GOT3 (cell line): ENCODE results near the gene CD160.
"Not testable (repeated sequence)": the region's sequence is repeated elsewhere in the genome, so short reads cannot be mapped to it uniquely, and the experiment has no call there.

Experiments
- DNase-seq: peaks from one replicate; lab custom pipeline; 2025; ENCODE audit warnings: mixed read lengths; lab: John Stamatoyannopoulos, UW

Gene CD160

DNA sequence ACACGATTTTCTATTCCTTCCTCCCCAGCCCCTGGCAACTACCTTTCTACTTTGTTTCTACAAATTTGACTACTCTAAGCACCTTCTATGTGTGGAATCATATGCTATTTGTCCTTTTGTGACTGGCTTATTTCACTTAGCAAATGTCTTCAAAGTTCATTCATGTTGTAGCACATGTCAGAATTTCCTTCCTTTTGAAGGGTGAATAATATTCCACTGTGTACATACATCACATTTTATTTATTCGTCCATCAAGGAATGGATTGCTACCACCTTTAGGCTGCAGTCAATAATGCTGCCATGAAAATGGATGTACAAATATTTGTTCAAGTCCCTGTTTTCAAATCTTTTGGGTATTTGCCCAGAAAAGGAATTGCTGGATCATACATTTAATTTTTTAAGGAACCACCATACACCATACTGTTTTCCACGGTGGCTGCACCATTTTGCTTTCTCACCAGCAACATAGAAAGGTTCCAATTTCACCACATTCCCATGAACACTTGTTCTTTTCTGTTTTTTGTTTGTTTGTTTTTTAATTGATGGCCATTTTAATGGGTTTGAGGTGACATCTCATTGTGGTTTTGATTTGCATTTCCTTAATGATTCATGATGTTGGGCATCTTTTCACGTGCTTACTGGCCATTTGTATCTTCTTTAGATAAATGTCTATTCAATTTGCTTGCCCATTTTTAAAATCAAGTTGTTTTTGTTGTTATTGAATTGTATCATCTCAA lies 8.8 kb upstream of the CD160 start:
- DNase-seq = no peak

DNA sequence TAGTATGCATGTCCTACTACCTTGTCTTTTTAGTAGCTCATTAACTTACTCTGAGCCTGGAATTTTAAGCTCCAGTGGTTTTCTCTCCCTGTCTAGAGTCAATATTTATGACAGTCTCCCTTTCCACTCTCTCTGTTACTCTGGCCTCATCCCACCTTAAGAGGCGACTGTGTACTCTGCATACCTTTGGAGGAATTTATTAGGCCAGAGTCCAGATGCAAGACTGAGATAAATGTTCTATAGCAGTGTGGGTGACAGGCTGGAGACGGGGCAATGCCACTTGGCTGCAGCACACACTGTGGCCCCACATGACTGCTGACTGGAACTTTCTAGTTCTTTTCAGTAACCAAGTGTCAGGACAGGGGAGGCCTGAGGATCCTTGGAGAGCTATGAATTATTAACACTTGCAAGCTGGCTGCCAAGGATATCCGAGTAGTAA lies 8.1 kb upstream of the CD160 start:
- no peak for DNase-seq

GRCh38 chr1:145714524-145715111 lies 4.7 kb upstream of the CD160 start:
- DNase-seq = no peak

GRCh38 chr1:145716641-145717345 lies 2.5 kb upstream of the CD160 start:
- DNase-seq = no peak

- no peak for DNase-seq
These were observed 1.5 kb upstream of the CD160 start for GRCh38 chr1:145717833-145718232.

DNA sequence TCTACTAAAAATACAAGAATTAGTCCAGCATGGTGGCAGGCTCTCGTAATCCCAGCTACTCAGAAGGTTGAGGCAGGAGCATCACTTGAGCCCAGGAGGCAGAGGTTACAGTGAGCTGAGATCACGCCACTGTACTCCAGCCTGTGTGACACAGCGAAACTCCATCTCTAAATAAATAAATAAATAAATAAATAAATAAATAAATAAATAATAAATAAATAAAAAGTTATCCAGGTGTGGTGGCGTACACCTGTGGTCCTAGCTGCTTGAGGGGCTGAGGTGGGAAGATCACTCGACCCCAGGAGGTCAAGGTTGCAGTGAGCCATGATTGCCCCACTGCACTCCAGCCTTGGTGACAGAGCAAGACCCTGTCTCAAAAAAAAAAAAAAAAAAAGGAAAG lies 834 bp upstream of the CD160 start:
- DNase-seq = not testable (repeated sequence)

DNA sequence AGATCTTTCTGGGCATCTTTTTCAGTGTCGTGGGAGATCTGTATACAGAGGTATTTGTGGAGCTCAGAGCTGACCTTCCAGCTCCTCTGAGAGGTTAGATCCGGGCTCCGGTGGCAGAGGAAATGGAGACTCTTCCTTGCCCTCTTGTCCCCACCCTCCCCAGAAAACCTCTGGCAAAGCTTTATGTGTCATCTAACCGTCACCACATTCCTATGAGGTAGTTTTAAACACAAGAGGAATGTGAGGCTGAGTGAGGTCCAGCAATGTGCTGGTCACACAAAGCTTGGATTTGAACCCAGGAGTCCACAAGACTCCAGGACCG lies 1.2 kb downstream of the CD160 start:
- DNase-seq = peak; percentile 23

- peak; percentile 68 for DNase-seq
These were observed 1.8 kb downstream of the CD160 start for GRCh38 chr1:145720878-145721671.

DNA sequence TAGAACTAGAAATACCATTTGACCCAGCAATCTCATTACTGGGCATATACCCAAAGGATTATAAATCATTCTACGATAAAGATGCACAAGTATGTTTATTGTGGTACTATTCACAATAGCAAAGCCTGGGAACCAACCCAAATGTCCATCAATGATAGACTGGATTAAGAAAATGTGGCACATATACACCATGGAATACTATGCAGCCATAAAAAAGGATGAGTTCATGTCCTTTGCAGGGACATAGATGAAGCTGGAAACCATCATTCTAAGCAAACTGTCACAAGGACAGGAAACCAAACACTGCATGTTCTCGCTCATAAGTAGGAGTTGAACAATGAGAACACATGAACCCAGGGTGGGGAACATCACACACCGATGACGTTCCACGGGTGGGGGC lies 6.9 kb downstream of the CD160 start:
- DNase-seq = not testable (repeated sequence)

GRCh38 chr1:145729196-145729595 lies 9.9 kb downstream of the CD160 start:
- no peak for DNase-seq

GRCh38 chr1:145729666-145730436 lies 10.6 kb downstream of the CD160 start:
- DNase-seq = no peak

DNA sequence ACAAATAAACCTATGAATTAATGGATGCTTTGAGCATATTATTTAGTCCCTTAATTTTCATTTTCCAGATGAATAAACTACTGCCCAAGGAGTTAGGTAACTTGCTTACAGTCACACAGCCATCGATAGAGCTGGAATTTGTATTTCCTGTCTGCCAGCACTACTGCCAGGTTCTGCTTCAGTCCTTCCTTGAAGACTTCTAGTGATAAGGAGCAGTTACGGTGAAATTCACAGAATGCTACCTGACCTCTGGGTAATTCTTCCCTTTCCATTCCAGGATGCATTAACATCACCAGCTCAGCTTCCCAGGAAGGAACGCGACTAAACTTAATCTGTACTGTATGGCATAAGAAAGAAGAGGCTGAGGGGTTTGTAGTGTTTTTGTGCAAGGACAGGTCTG lies 11.2 kb downstream of the CD160 start:
- no peak for DNase-seq

DNA sequence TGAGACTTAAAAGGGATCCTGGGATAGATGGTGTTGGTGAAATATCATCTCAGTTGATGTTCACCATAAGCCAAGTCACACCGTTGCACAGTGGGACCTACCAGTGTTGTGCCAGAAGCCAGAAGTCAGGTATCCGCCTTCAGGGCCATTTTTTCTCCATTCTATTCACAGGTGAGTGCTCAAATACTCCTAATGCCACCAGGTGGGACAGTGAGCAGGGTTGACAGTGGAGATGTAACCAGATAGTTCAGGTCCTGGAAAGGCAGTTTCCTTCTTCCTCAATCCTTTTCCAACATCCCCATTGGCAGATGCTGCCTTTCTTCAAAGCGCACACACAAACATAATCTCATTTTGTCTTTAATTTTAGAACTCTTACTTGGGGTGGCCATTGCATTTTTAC lies 11.6 kb downstream of the CD160 start:
- no peak for DNase-seq

GRCh38 chr1:145736191-145736590 lies 16.9 kb downstream of the CD160 start:
- DNase-seq = no peak

- no peak for DNase-seq
These were observed 21.0 kb downstream of the CD160 start for GRCh38 chr1:145740269-145740668.

GRCh38 chr1:145747398-145748247 lies 28.3 kb downstream of the CD160 start:
- DNase-seq = no peak

DNA sequence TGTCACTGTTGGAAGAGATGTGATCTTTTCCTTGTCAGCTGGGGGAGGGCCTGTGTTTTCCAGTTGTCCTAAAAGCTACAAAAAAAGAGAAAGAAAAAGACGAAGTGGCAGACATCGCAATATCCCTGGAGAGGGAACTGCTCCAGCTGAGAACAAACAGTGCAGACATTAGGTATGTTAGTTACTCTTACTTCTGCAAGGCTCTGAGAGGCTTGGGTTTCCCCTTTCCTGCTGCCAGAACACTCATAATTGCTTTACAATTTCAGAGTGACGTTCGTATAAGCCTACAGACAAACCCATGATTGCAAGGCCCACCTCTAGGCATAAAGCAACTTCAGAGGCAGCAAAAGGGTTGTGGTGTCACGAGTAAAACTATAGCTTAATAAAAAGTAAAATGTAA lies 31.1 kb downstream of the CD160 start:
- no peak for DNase-seq

DNA sequence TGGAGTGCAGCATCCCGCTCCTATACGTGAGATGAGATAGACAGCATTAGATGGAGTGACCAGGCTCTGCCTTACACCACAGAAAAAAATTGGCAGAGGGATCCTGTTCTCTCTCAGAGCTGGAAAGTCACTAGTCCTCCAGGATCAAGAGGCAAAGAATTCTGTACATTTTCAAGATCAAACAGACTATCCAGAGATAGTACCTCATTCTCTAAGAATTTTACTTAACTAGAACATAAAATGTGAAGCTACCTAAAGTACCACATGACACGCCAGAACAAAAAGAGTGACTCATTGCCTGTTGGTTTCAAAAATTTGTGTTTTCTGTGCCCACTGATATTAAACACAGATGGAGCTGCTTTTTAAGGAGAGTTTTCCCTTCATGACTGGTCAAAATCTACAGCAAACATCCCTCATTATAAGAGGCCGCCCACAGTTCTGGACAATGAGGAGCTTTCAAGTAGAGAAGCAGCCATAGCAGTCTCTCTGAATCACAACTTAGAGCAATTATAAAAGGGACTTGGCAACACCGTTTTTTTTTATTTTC lies 32.3 kb downstream of the CD160 start:
- peak; percentile 22 for DNase-seq

GRCh38 chr1:145757420-145757819 lies 38.1 kb downstream of the CD160 start:
- DNase-seq = no peak

GRCh38 chr1:145758116-145758515 lies 38.8 kb downstream of the CD160 start:
- no peak for DNase-seq

GRCh38 chr1:145758575-145758974 lies 39.3 kb downstream of the CD160 start:
- no peak for DNase-seq
